Bronchial epithelial cell (primary cell): ENCODE measurements around the gene CFAP54. TPM values are rescaled to one million over a fixed set of nuclear protein-coding genes. Genes with fewer than 3 reads are reported as not detected.

Source experiments
- DNase-seq: peaks from one replicate; pipeline ENCODE4 v3.0.0-alpha.2; 2010; ENCODE audit warnings: low read depth
- FAIRE-seq: peaks from 2 replicates; lab custom pipeline; 2011; peaks lifted over from hg19 to GRCh38; lab: Jason Lieb, UNC
- H3K27me3 ChIP-seq: 2 replicates; pipeline ENCODE4 v1.5.1; 2011; ENCODE audit warnings: low read length; ENCODE audit not compliant: control insufficient read depth, insufficient read depth
- H3K36me3 ChIP-seq: 2 replicates; pipeline ENCODE4 v1.5.1; 2011; ENCODE audit warnings: low read length; ENCODE audit not compliant: control insufficient read depth, insufficient read depth
- H3K4me3 ChIP-seq: 2 replicates; pipeline ENCODE4 v1.5.1; 2011; ENCODE audit warnings: mild to moderate bottlenecking, low read depth, low read length, control low read depth
- CTCF ChIP-seq: IDR thresholded peaks from 2 replicates; pipeline ENCODE4 v1.5.1; 2011; ENCODE audit warnings: mild to moderate bottlenecking, moderate library complexity, low read length, control low read depth, inconsistent platforms; ENCODE audit not compliant: insufficient read depth, severe bottlenecking
- total RNA-seq: library from RNA; depleted of rRNA; stranded (reverse); fragments of >200 nt; gene quantifications from 2 replicates; pipeline ENCODE4 v1.2.1, GENCODE V29; 2014

CFAP54 gene
- total RNA-seq, 1 donor from 2014 or later, result 0.26 TPM

- Histone ChIP-seq H3K4me3 (no peak overlapping the region), H3K36me3 (no peaks in the 10 kb centered on the region), H3K27me3 (no peaks in the 10 kb centered on the region)
- FAIRE-seq (no peak), DNase-seq (peak; percentile 66)
- TF ChIP-seq CTCF, result no peak
Observed at GRCh38 chr12:96635844-96636243, 146.5 kb downstream of the CFAP54 start.

GRCh38 chr12:96636895-96637294, 147.5 kb downstream of the CFAP54 start:
- DNase-seq (no peak), FAIRE-seq (no peak)
- H3K27me3 ChIP-seq, result no peaks in the 10 kb centered on the region

GRCh38 chr12:96648923-96649322, 159.5 kb downstream of the CFAP54 start:
- Histone ChIP-seq H3K27me3 (no peaks in the 10 kb centered on the region), H3K36me3 (no peaks in the 10 kb centered on the region), H3K4me3 (no peak overlapping the region)
- FAIRE-seq (no peak), DNase-seq (no peak)
- TF ChIP-seq CTCF, result no peak

More at GRCh38 chr12:96636895-96637294, 147.5 kb downstream of the CFAP54 start:
- H3K4me3 ChIP-seq, result no peak overlapping the region
- TF ChIP-seq CTCF, result no peak
- H3K36me3 ChIP-seq, result no peaks in the 10 kb centered on the region

GRCh38 chr12:96652870-96653269, 163.5 kb downstream of the CFAP54 start:
- no peak for TF ChIP-seq CTCF
- DNase-seq, result no peak
- no peaks in the 10 kb centered on the region for H3K27me3 ChIP-seq

GRCh38 chr12:96658075-96658474, 168.7 kb downstream of the CFAP54 start:
- no peak for FAIRE-seq
- DNase-seq, result peak; percentile 5
- no peak for TF ChIP-seq CTCF
- Histone ChIP-seq H3K36me3 (no peaks in the 10 kb centered on the region), H3K27me3 (no peaks in the 10 kb centered on the region), H3K4me3 (no peak overlapping the region)

More at GRCh38 chr12:96652870-96653269, 163.5 kb downstream of the CFAP54 start:
- FAIRE-seq, result no peak
- no peak overlapping the region for H3K4me3 ChIP-seq
- H3K36me3 ChIP-seq, result no peaks in the 10 kb centered on the region

- no peak for TF ChIP-seq CTCF
Observed at GRCh38 chr12:96669786-96670185, 180.4 kb downstream of the CFAP54 start.

More at GRCh38 chr12:96669786-96670185, 180.4 kb downstream of the CFAP54 start:
- no peaks in the 10 kb centered on the region for H3K27me3 ChIP-seq
- H3K36me3 ChIP-seq, result no peaks in the 10 kb centered on the region
- FAIRE-seq (no peak), DNase-seq (no peak)
- H3K4me3 ChIP-seq, result no peak overlapping the region
